GM10266 (cell line): Measurements from ENCODE around the gene ATP11C.

Experiments used
- DNase-seq: peaks from one replicate; pipeline ENCODE4 v3.0.0; 2012; ENCODE audit errors: extremely low spot score
- CTCF ChIP-seq: IDR thresholded peaks from 2 replicates; pipeline ENCODE4 v1.5.1; 2012; ENCODE audit warnings: mild to moderate bottlenecking, low read depth; ENCODE audit not compliant: control insufficient read depth, insufficient read depth; ENCODE audit errors: missing control alignments

The ATP11C gene

GRCh38 chrX:139736151-139736550, 196.7 kb downstream of the ATP11C start:
- no peak for TF ChIP-seq CTCF
- no peak for DNase-seq

GRCh38 chrX:139734996-139735395, 197.9 kb downstream of the ATP11C start:
- no peak for TF ChIP-seq CTCF
- DNase-seq: no peak

GRCh38 chrX:139725720-139726119, 207.1 kb downstream of the ATP11C start:
- TF ChIP-seq CTCF: no peak
- no peak for DNase-seq

- DNase-seq: no peak
- no peak for TF ChIP-seq CTCF
These were observed 208.2 kb downstream of the ATP11C start for GRCh38 chrX:139724626-139725025.

GRCh38 chrX:139720979-139721378, 211.9 kb downstream of the ATP11C start:
- TF ChIP-seq CTCF: no peak
- no peak for DNase-seq

GRCh38 chrX:139720136-139720535, 212.7 kb downstream of the ATP11C start:
- TF ChIP-seq CTCF: no peak
- no peak for DNase-seq

GRCh38 chrX:139708067-139708466, 224.8 kb downstream of the ATP11C start, which contains the start of gene MCF2:
TSS of gene MCF2 (minus strand) at chrX:139708167. CDS start at chrX:139651744, 56,423 bp downstream.
- TF ChIP-seq CTCF: no peak
- no peak for DNase-seq
